ENCODE results near the gene CCDC88A.
"Not testable (repeated sequence)": the region's sequence is repeated elsewhere in the genome, so short reads cannot be mapped to it uniquely, and the experiment has no call there.

The CCDC88A gene, protein sequence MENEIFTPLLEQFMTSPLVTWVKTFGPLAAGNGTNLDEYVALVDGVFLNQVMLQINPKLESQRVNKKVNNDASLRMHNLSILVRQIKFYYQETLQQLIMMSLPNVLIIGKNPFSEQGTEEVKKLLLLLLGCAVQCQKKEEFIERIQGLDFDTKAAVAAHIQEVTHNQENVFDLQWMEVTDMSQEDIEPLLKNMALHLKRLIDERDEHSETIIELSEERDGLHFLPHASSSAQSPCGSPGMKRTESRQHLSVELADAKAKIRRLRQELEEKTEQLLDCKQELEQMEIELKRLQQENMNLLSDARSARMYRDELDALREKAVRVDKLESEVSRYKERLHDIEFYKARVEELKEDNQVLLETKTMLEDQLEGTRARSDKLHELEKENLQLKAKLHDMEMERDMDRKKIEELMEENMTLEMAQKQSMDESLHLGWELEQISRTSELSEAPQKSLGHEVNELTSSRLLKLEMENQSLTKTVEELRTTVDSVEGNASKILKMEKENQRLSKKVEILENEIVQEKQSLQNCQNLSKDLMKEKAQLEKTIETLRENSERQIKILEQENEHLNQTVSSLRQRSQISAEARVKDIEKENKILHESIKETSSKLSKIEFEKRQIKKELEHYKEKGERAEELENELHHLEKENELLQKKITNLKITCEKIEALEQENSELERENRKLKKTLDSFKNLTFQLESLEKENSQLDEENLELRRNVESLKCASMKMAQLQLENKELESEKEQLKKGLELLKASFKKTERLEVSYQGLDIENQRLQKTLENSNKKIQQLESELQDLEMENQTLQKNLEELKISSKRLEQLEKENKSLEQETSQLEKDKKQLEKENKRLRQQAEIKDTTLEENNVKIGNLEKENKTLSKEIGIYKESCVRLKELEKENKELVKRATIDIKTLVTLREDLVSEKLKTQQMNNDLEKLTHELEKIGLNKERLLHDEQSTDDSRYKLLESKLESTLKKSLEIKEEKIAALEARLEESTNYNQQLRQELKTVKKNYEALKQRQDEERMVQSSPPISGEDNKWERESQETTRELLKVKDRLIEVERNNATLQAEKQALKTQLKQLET (N-terminal part only)

DNA sequence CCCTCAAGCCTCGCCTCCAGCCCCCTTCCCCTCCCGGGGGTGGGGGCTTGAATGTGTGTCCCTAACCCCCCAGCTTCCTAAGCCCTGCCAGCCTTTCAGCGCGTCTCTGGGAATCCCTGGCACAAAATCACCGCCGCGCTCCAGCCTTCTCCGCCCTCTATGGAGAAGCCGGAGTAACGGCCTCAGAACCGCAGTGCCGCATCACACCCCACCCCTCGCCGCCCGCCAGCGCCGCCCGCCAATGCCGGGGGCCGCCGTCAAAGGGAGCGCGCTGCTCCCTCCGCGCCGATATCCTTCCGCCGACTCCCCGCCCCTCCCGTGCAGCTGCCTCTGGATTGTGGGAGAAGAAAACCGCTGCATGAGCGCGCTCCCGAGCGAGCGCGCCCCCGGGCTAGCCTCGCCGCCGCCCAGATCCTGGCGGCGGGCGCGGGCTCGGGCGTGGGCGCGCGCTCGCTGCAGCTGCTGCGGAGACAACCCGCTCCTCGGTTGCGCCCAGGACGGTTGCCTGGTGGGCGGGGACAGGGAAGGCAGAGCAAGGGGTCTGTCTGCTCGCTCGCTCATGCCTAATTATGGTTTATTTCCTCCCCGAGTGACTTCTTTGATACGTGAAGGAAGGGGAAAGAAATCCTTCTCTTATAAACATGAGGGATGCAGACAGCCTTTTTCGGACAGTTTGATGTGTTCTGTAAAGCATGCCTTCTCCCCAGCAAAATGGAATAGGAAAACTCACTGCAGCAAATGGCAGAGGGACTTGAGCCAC, at the start of gene CCDC88A:
Gene CCDC88A (minus strand): TSS at position 178 of the 760 bp plus-strand sequence. CDS start 777 bp downstream, outside the sequence.
- peak; percentile 70 to 83 for DNase-seq (ENCODE audit: low read depth in 2 of 2)

DNA sequence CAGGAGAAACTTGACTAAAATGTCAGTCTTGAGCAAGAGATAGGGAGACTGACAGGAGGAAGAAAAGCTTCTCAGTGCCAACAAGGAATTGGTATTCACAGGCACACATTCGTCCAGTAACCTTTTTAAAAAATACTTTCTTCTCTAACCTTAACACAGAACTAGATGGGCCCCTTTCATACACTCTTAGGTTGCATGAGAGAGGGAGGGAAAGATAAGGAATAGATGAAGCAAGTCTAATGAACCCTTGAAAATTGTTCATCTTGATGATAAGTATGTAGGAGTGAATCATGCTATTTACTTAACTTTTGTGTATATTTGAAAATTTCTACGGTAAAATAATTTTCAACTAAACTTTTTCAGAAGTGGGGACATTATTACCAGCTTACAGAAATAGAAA, 42.0 kb upstream of the CCDC88A start:
- DNase-seq (ENCODE audit: low read depth in 2 of 2): no peak

DNA sequence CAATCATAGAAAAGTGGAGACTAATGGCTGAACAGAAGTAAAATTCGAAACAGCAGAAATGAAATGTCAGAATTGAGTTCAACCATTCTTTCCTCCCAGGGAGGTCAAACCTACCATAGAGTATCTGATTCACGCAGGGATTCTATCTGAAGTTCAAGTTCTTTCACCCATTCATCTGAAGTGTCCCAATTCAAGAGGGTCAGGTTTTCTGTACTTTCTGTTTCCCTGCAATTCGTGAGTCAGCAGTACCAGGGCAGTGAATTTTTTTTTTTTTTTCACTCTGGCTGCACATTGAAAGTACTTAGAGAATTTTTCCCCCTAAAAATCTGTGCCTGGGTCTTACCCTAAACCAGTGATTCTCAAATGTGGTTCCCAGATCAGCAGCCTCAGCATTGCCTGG, 40.9 kb upstream of the CCDC88A start:
- no peak for DNase-seq (ENCODE audit: low read depth in 2 of 2)

DNA sequence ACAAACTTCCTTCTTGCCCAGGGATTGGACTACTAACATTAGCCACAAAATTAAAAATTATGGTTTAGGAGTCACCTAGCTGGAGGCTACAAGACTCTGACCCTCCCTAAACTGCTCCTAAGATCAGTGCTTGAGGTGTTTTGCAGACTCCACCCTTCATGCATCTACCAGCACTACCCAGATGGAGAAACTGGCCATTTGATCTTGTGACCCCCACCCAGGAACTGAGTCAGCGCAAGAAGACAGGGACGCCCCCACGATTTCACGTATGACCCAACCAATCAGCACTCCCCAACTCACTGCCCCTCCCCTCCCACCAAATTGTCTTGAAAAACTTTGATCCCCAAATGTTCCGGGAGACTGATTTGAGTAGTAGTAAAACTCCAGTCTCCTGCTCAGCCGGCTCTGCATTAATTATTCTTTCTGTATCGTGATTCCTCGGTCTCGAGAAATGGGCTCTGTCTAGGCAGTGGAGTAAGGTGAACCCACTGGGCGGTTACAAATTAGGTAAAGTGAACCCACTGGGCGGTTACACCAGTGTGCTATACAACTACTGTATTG, 40.1 kb upstream of the CCDC88A start:
- no peak for DNase-seq (ENCODE audit: low read depth in 2 of 2)

DNA sequence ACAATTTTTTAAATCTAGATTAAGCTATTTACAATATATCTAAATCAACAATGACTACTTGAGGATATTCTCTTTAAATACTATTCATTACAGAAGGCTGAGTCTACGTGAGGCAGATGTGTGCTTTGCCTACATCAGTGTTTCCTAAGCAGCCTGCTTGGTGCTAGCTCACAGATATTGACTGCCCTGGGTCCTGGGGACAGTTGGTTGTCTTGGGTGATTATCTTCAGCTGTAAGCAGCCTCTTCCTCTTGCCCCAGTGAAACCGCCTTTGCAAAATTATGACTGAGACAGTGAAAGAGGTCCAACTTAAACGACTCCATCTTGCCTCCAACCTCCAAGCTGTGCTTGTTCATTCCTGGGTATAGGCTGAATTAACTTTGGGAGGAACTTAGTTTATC, 39.6 kb upstream of the CCDC88A start:
- no peak for DNase-seq (ENCODE audit: low read depth in 2 of 2)

DNA sequence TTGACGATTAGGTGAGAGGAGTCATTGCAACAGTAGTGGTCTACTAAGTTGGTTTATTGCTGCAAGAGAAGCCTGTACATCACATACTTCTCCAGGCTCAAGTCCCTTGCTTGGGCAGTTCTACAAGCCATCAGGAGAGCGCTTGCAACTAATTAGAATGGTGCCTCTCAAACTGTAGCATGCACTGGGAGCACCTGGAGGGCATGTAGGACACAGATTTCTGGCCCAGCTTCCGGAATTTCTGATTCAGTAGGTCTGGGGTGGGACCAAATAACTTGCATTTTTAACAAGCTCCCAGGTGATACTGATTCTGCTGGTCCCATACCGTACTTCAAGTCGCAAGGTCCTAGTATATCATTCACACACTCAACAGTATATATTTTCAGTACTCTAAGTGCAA, 34.5 kb upstream of the CCDC88A start:
- no peak for DNase-seq (ENCODE audit: low read depth in 2 of 2)

DNA sequence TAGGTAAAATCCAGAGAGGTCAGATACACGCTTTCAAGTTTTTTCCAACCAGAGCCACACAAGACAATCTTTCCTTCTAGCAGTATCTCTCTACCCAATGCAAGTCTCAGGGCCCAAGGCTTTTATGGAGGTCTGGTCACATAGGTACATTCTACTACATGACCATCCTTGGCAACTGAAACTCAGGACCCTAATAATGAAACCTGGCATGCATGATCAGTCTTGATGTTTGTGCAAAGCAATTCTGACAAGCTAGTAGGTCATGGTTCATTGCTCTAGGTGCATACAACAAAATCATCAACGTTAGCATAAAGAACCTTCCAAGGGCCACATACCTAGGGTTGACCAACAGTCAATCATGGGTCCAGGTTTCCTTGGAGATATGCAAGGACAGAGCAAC, 33.2 kb upstream of the CCDC88A start:
- DNase-seq (ENCODE audit: low read depth in 2 of 2): no peak

DNA sequence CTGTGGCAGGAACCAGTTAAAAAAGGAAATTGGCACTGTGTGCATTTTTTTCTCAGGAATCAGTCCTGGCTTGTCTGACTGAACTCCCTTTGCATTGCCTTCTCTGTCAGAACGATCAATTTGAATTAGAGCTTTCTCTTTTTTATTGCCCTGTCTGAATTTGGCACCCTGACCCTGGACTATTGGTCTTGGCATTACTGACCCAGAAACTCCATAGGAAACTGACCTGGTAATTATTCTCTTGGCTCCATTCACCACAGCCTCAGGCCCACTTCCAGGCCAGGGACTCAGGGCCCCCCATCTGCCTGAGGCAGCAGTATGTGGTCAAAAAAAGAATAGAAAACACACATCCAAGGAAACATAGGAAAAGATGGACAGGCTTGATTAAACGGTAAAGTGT, 32.0 kb upstream of the CCDC88A start:
- DNase-seq (ENCODE audit: low read depth in 2 of 2): no peak

DNA sequence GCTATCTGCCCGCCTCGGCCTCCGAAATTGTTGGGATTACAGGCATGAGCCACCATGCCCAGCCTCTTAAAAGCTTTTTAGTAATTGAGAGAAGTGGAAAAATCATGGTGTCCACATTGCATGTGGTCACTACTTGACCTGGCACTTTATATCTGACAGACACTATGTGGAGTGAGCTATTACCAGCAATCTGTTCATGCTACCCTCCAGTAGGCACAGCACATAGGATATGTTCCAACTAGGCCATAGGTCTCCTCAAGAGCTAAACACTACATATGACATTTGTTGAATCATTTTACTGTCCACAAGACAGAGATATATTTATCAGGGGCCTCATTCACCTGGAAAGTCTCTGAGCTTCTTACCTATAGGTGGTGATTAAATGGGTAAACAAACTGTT, 30.4 kb upstream of the CCDC88A start:
- not testable (repeated sequence) for DNase-seq (ENCODE audit: low read depth in 2 of 2)

DNA sequence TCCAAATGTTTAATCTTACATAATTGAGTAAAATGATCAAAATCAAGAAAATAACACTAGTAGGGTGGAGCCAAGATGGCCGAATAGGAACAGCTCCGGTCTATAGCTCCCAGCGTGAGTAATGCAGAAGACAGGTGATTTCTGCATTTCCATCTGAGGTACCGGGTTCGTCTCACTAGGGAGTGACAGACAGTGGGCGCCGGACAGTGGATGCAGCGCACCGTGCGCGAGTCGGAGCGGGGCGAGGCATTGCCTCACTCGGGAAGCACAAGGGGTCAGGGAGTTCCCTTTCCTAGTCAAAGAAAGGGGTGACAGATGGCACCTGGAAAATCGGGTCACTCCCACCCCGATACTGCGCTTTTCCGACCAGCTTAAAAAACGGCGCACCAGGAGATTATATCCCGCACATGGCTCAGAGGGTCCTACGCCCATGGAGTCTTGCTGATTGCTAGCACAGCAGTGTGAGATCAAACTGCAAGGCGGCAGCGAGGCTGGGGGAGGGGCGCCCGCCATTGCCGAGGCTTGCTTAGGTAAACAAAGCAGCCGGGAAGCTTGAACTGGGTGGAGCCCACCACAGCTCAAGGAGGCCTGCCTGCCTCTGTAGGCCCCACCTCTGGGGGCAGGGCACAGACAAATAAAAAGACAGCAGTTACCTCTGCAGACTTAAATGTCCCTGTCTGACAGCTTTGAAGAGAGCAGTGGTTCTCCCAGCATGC, 22.5 kb upstream of the CCDC88A start:
- DNase-seq (ENCODE audit: low read depth in 2 of 2): not testable (repeated sequence)

DNA sequence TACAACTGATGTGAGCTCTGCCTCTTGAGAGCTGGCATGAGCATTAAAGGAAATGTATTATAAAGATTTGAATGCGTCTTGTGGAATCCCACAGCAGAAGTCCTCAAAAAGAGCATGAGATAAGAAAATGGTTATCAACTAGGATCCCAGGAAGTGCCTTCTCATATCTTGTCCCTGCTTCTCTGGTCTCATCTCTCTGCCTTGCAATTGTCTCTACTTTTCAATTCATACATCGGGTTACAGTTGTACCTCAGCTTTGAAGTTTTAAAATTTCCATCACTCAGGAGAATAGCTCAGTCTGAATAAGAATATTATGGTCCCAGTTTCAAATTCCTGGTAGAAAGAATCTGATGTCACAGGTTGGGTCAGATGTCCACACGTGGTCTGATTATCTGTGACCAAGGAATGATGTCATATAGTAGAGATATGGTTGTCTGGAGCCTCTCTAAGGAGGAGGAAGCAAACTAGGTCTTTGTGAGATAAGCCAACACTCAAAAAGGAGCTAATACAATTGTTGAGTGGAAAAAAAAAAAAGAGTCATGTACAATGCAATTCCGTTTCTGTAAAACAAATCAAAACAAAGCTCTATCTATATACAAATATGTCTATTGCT, 21.7 kb upstream of the CCDC88A start:
- no peak for DNase-seq (ENCODE audit: low read depth in 2 of 2)

DNA sequence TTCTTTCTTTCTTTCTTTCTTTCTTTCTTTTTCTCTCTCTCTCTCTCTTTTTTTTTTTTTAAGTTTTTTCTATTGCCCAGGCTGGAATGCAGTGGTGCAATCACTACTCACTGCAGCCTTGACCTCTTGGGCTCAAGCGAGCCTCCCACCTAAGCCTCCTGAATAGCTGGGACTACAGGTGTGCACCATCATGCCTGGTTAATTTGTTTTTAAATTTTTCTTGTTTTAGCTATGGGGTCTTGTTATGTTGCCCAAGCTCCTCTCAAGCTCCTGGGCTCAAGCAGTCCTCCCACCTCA, 19.4 kb upstream of the CCDC88A start:
- no peak for DNase-seq (ENCODE audit: low read depth in 2 of 2)

DNA sequence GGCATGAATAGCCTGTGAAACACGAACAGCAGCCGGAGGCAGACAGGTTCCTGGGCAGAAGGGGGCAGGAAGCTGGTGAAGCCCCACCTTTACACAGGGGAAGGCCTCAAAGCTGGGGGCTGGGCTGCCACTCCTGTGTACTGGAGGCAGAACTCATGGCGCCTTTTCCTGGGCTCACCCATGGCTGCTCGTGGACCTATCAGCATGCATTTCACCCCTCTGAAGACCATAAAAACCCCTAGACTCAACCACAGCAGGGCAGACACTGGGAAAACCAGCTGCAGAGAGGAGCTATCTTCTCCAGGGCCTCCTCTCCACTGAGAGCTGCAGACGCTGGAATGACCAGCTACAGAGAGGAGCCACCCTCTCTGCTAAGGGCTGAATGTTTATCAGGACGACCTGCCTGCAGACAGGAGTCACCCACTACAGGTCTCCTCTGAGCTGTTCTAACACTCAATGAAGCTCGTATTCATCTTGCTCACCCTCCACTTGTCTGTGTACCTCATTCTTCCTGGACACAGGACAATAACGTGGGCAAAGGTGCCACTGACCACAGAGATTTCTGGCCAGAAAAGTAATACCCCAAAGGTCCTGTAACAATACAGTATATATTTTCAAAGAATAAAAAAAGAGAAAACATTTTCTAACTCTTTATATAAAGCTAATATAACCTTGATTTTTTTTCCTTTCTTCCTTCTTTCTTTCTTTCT, 18.9 kb upstream of the CCDC88A start:
- no peak for DNase-seq (ENCODE audit: low read depth in 2 of 2)

DNA sequence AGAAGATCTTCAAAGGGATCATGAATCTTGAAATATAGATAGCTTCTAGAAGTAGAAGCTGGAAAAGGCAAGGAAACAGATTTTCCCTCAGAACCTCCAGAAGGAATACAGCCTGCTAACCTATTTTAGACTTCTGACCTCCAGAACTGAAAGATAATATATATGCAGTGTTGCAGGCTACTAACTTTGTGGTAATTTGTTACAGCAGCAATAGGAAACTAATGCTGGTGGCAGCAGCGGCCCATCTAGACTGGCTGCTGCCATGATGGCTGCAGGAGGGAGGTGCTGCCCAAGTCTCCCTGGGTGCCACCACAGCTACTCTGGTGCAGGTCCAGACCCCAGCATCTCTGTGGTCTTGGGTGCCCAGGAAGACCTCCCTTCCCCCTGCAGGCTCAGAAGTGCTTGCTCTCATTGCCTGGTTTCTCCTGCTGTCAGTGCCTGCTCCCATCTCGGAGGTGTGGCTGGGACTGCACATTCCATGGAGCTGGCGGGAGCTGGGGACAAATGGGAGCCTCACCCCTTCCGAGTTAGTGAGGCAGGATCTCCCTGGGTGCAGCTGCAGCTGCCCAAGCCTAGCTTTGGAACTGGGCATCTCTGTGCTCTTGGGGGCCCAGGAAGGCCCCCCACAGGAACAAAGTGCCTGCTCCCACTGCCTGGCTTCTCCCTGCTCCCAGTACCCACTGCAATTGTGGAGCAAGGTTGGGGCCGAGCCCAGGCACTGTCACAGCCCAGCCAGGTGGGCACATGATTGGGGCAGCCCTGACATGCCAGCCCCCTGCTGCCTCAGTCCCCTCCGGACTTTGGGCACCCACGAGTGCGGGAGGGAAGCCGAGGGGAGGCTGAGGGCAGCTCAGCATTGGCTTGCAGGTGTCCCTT, 18.1 kb upstream of the CCDC88A start:
- DNase-seq (ENCODE audit: low read depth in 2 of 2): no peak

DNA sequence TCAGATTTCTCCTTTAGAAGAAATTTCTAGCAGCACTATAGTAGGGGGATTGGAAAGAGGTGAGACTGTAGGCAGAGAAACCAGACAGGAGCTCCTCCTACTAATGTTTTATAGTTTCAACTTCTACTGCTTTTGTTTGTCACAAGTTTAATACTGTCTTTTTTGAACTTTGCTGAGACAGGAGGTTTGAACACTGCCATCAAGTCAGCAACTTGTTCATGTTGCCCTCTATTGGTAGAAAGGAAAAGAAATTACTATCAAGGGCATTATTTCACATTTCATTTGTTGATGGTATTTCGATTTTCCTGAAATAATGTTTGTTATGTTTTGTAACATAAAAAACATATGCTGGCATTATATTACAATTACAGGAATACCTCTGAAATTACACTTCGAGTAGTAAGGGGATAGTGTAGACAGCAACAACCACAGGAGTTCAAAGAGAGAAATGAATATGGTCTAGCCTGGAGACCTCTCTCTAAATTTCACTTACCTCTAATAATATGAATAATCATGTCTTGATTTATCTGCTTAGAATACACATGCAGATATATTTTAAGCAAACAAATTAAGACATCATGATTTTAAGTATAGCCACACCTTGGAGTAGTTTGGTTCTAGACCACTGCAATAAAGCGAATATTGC, 12.4 kb upstream of the CCDC88A start:
- DNase-seq (ENCODE audit: low read depth in 2 of 2): no peak

DNA sequence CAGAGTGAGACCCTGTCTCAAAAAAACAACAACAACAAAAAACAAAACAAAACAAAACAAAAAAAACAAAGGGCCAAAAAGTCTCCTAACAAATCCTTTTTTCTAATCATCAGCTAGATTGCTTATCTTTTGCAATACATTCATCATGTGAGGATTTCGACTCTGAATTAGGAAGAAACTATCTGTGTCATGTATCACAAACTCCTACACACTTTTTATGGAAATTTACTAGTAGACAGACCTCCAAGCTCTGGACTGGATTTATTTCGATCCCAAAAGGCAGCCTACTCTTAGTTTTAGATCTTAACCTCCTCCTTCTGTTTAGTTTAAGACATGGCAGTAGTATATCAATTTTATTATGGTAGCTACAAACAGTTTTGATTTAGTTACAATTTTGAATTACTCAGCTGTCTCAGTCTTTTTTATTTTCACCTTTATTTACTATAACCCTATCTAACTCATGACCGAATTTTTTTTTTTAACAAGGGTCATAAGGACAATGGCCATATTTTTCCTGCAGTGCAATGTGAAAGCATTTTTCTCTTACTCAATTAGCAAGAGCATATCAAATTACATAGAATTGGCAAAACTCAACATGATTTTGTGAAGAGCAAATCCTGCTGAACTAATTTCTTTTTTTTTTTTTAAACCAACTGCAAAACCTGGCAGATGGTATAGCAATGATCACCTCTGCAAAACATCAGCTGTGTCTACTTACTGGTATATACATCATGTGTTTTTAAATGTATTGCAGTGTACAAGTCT, 10.7 kb upstream of the CCDC88A start:
- no peak for DNase-seq (ENCODE audit: low read depth in 2 of 2)

DNA sequence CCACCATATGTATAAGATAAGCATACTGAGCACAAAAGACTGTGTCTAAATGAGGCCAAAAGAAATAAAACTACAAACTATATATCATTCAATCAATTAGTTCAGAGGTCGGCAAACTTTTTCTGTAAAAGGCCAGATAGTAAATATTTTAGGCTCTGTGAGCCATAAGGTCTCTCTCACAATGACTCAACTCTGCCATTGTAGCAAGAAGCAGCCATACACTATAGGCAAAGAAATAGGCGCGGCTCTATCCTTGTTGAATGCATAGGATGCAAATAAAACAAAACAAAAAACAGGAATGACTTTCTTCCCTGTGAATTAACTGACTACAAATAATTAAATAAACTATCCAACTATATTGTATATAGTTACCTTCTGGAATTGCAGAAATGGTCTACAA, 8.6 kb upstream of the CCDC88A start:
- no peak for DNase-seq (ENCODE audit: low read depth in 2 of 2)

DNA sequence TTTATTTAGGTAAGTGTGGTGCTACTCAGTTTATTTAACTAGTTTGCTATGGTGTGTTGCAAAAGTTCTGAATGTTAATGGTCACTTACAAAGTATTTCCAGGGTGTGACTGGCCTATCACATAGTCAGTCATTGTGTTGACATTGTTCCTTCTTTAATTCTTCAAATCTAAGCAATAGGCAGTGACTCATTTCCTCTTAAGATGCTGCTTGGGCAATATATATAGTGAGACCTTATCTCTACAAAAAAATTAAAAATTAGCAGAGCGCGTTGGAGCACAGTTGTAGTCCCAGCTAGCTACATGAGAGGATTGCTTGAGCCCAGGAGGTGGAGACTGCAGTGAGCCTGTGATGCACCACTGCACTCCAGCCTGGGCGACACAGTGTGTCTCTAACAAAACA, 5.8 kb upstream of the CCDC88A start:
- DNase-seq (ENCODE audit: low read depth in 2 of 2): no peak

Data from stimulated activated CD8-positive, alpha-beta memory T cell treated with anti-CD3 and anti-CD28 coated beads, Interleukin-7, amount 100 ng/mL, for 4 hours (primary cell).